Peyer's patch (tissue), 4 donors: ENCODE data around the gene USP50.

Experiments used
- POLR2A ChIP-seq, 2 donors: fragments of 450-650 bp; IDR thresholded peaks; one replicate each; pipeline ENCODE4 v1.5.1; 2017; ENCODE audit warnings: antibody characterized with exemption in 2 of 2, mild to moderate bottlenecking in 2 of 2, moderate library complexity in 2 of 2
- TF ChIP-seq, protein P1 (sequence below), 6 experiments: fragments of 450-650 bp in 4 of 6; fragments of 200-600 bp in 2 of 6; sonication (generic) in 1 of 6; IDR thresholded peaks; one replicate each; pipeline ENCODE4 v1.5.1; 2017 to 2019; ENCODE audit warnings: antibody characterized with exemption in 6 of 6, mild to moderate bottlenecking in 3 of 6, moderate library complexity in 1 of 6

GRCh38 chr15:50531766-50532165 lies 14.7 kb downstream of the USP50 start:
- no peak for TF ChIP-seq POLR2A (IDR thresholded peaks at IDR 0.05)
- TF ChIP-seq, protein P1, sequence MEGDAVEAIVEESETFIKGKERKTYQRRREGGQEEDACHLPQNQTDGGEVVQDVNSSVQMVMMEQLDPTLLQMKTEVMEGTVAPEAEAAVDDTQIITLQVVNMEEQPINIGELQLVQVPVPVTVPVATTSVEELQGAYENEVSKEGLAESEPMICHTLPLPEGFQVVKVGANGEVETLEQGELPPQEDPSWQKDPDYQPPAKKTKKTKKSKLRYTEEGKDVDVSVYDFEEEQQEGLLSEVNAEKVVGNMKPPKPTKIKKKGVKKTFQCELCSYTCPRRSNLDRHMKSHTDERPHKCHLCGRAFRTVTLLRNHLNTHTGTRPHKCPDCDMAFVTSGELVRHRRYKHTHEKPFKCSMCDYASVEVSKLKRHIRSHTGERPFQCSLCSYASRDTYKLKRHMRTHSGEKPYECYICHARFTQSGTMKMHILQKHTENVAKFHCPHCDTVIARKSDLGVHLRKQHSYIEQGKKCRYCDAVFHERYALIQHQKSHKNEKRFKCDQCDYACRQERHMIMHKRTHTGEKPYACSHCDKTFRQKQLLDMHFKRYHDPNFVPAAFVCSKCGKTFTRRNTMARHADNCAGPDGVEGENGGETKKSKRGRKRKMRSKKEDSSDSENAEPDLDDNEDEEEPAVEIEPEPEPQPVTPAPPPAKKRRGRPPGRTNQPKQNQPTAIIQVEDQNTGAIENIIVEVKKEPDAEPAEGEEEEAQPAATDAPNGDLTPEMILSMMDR (IDR thresholded peaks at IDR 0.05), result no peak
